Rectal smooth muscle tissue (tissue), 1 donor: ENCODE measurements around the gene PDCD1.

Experiments
- H3K27ac ChIP-seq: one replicate; pipeline ENCODE4 v1.7.0; 2013; ENCODE audit warnings: low read depth, low read length, inconsistent platforms
- H3K27me3 ChIP-seq: one replicate; pipeline ENCODE4 v1.7.0; 2013; ENCODE audit warnings: low read length; ENCODE audit not compliant: control insufficient read depth, insufficient read depth
- H3K36me3 ChIP-seq: one replicate; pipeline ENCODE4 v1.7.0; 2013; ENCODE audit warnings: low read length; ENCODE audit not compliant: control insufficient read depth, insufficient read depth
- H3K4me1 ChIP-seq: one replicate; pipeline ENCODE4 v1.7.0; 2013; ENCODE audit warnings: low read length; ENCODE audit not compliant: control insufficient read depth, insufficient read depth
- H3K4me3 ChIP-seq: one replicate; pipeline ENCODE4 v1.7.0; 2013; ENCODE audit warnings: low read length
- H3K9ac ChIP-seq: one replicate; pipeline ENCODE4 v1.7.0; 2013; ENCODE audit warnings: low read length

The PDCD1 gene

GRCh38 chr2:241817126-241817820 lies 41.4 kb downstream of the PDCD1 start:
- H3K27me3 ChIP-seq, result peaks cover 3% of the 10 kb centered on the region
- no peaks in the 10 kb centered on the region for H3K4me1 ChIP-seq
- H3K27ac ChIP-seq, result no peak overlapping the region
- H3K4me3 ChIP-seq, result no peak overlapping the region
- no peaks in the 10 kb centered on the region for H3K36me3 ChIP-seq
- H3K9ac ChIP-seq, result no peak overlapping the region

- Histone ChIP-seq H3K36me3 (no peaks in the 10 kb centered on the region), H3K27me3 (peaks cover 3% of the 10 kb centered on the region), H3K4me3 (no peak overlapping the region), H3K4me1 (no peaks in the 10 kb centered on the region), H3K9ac (no peak overlapping the region), H3K27ac (no peak overlapping the region)
Observed at GRCh38 chr2:241816431-241817121, 42.1 kb downstream of the PDCD1 start.

DNA sequence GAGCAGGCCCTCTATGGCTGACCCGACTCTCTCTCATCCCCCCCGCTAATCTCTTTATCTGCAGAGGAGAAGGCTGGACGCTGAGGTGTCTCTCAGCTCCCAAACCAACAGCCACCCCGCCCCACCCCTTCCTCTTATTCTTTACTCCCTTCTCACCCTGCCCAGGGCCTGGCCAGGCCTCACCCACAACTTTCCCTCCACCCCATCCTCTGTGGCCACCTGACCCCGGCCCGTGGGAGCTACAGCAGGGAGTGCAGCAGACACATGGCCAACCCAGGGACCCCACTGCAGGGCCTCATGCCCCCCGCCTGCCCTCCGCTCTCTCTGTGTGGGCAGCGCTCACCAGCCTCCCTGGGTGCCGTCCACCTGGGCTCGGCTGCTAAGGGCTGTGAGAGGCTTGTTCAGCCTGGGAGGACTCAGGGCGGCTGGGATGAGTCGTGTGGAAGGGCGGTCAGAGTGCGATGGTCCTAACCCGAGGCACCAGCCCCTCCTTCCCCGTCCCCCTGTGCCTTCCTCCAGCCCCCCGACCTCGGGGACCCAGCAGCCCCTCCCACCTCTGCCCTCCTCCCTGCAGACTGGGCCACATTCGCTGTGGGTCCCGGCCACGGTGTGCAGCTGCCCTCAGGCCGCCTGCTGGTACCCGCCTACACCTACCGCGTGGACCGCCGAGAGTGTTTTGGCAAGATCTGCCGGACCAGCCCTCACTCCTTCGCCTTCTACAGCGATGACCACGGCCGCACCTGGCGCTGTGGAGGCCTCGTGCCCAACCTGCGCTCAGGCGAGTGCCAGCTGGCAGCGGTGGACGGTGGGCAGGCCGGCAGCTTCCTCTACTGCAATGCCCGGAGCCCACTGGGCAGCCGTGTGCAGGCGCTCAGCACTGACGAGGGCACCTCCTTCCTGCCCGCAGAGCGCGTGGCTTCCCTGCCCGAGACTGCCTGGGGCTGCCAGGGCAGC lies 42.9 kb downstream of the PDCD1 start:
- H3K27ac ChIP-seq, result no peak overlapping the region

DNA sequence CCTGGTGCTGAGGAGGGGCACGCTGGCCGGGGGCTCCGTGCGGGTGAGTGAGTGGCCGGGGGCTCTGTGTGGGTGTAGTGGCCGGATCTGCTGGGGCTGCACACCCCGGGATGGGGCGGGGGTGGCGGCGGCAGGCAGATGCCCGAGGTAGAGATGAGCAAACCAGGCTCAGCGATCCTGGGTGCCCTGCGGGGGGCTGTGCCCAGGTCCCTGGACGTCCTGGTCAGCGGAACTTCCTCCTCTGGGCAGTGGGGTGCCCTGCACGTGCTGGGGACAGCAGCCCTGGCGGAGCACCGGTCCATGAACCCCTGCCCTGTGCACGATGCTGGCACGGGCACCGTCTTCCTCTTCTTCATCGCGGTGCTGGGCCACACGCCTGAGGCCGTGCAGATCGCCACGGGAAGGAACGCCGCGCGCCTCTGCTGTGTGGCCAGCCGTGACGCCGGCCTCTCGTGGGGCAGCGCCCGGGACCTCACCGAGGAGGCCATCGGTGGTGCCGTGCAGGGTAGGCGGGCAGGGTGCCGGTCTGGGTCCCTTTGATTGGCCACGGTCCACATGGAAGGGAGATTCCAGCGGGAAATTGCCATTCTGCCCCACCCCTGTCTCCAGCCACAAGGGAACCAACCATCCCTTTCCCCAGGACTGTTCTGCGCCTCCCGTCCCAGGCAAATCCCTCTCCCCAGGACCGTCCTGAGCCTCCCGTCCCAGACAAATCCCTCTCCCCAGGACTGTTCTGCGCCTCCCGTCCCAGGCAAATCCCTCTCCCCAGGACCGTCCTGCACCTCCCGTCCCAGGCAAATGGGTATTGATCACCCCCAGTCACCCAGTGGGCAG lies 43.8 kb downstream of the PDCD1 start:
- Histone ChIP-seq H3K9ac (no peak overlapping the region), H3K27ac (no peak overlapping the region), H3K4me3 (no peak overlapping the region), H3K27me3 (peaks cover 3% of the 10 kb centered on the region), H3K36me3 (no peaks in the 10 kb centered on the region), H3K4me1 (no peaks in the 10 kb centered on the region)

More for the DNA sequence above, 42.9 kb downstream of the PDCD1 start:
- Histone ChIP-seq H3K4me1 (no peaks in the 10 kb centered on the region), H3K27me3 (peaks cover 3% of the 10 kb centered on the region), H3K4me3 (no peak overlapping the region), H3K36me3 (no peaks in the 10 kb centered on the region), H3K9ac (no peak overlapping the region)

DNA sequence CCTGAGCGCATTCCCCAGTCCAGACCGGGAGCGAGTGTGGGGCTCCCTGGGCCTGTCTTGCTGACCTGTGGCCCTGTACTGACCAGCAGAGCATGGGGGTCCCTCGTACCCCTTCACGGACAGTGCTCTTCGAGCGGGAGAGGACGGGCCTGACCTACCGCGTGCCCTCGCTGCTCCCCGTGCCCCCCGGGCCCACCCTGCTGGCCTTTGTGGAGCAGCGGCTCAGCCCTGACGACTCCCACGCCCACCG lies 44.4 kb downstream of the PDCD1 start:
- Histone ChIP-seq H3K27ac (no peak overlapping the region), H3K4me1 (no peaks in the 10 kb centered on the region), H3K4me3 (no peak overlapping the region), H3K36me3 (no peaks in the 10 kb centered on the region), H3K9ac (no peak overlapping the region), H3K27me3 (peaks cover 3% of the 10 kb centered on the region)

- Histone ChIP-seq H3K27ac (no peak overlapping the region), H3K9ac (no peak overlapping the region), H3K4me3 (no peak overlapping the region), H3K27me3 (peaks cover 3% of the 10 kb centered on the region), H3K36me3 (no peaks in the 10 kb centered on the region), H3K4me1 (no peaks in the 10 kb centered on the region)
Observed at GRCh38 chr2:241813644-241814392, 44.9 kb downstream of the PDCD1 start.

- Histone ChIP-seq H3K27me3 (peaks cover 3% of the 10 kb centered on the region), H3K4me3 (no peak overlapping the region), H3K36me3 (no peaks in the 10 kb centered on the region), H3K27ac (no peak overlapping the region), H3K9ac (no peak overlapping the region), H3K4me1 (no peaks in the 10 kb centered on the region)
Observed at GRCh38 chr2:241812730-241813643, 45.7 kb downstream of the PDCD1 start.

- Histone ChIP-seq H3K36me3 (no peaks in the 10 kb centered on the region), H3K27ac (no peak overlapping the region), H3K27me3 (peaks cover 3% of the 10 kb centered on the region), H3K4me1 (no peaks in the 10 kb centered on the region), H3K9ac (no peak overlapping the region), H3K4me3 (no peak overlapping the region)
Observed at GRCh38 chr2:241811952-241812729, 46.6 kb downstream of the PDCD1 start.

DNA sequence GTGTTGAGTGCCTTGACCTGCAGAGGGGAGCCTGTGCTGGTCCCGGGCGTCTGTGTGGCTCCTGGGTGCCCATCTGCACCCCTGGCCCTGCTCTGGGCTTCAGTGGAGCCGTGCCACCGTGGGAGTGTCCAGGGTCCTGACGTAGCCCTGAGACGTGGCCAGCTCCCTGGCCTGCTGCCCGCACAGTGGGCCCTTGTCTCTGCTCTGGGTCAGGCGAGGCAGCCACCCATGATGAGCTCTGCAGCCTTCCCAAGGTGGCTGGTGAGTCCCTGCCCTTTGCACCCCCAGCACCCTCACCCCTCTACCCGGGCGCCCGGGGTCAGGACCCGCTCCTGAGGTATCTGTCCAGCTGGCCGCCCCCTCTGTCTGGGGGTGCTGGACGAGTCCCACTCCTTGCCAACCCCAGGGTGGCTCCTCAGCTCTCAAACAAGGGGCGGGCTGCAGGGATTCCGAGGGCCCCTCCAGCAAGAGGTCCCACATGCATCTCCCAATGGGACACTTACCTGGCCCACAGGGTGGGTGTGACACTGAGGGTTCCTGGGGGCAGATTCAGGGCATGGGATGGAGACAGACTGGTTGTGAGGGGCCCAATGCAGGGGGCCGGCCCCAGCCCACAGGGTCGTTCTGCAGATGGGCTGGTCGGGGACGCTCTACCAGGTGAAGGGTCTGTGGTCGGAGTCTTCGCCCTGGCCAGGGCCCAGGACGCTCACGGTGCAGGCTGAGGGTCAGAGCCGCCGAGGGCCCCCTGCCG lies 47.3 kb downstream of the PDCD1 start:
- H3K36me3 ChIP-seq, result no peaks in the 10 kb centered on the region
- peaks cover 3% of the 10 kb centered on the region for H3K27me3 ChIP-seq
- no peak overlapping the region for H3K4me3 ChIP-seq
- H3K9ac ChIP-seq, result no peak overlapping the region
- H3K27ac ChIP-seq, result no peak overlapping the region
- no peaks in the 10 kb centered on the region for H3K4me1 ChIP-seq
